OCI-M1 (cell line): Measurements from ENCODE around the gene DAP3.
"Not testable (repeated sequence)": the region's sequence is repeated elsewhere in the genome, so short reads cannot be mapped to it uniquely, and the experiment has no call there.

ENCODE experiments used
- DNase-seq: peaks from one replicate; lab custom pipeline; 2025; lab: John Stamatoyannopoulos, UW

DAP3 gene

DNA sequence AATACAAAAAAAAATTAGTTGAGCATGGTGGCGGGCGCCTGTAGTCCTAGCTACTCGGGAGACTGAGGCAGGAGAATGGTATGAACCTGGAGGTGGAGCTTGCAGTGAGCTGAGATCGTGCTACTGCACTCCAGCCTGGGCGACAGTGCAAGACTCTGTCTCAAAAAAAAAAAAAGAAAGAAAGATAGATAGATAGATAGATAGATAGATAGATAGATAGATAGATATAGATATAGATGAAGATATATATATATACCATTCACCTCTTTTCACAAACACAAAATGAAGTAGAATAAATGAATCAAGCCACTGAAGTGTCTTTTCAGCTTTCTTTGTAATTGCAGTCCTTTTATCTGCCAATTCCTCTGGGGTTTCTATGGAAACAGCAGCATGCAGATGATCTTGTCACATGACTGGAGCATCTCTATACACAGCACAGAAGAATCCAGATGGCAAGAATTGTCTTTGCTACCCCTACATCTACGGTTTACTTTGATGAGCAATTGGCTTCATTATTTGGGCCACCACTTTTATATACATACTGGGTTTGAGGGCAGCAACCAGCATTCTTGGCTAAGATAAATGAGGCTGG lies 29.7 kb downstream of the DAP3 start:
- DNase-seq, result not testable (repeated sequence)

DNA sequence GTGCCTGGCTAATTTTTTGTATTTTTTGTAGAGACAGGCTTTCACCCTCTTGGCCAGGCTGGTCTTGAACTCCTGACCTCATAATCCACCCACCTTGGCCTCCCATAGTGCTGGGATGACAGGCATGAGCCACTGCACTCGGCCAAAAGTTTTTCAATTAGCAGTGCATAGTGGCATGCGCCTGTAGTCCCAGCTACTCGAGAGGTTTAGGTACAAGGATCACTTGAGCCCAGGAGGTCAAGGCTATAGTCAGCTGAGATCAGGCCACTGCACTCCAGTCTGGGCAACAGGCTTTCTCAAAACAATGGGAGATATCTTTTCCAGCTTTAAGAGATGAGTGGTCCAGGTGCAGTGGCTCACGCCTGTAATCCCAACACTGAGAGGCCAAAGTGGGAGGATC lies 30.8 kb downstream of the DAP3 start:
- DNase-seq, result no peak

DNA sequence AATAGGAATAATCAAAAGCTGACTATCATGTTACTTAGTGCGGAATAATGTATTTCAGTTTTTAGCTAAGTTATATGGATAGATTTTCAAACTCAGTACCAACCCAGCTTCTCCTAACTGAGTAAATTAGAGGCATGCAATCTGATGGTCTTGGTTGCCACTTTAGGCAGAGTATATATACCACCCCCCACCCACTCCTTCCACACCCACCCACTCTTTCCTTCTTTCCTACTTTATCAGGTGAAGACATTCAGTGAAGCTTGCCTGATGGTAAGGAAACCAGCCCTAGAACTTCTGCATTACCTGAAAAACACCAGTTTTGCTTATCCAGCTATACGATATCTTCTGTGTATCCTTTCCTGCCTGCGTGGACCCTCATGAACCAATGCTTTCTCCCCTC lies 36.3 kb downstream of the DAP3 start:
- no peak for DNase-seq

DNA sequence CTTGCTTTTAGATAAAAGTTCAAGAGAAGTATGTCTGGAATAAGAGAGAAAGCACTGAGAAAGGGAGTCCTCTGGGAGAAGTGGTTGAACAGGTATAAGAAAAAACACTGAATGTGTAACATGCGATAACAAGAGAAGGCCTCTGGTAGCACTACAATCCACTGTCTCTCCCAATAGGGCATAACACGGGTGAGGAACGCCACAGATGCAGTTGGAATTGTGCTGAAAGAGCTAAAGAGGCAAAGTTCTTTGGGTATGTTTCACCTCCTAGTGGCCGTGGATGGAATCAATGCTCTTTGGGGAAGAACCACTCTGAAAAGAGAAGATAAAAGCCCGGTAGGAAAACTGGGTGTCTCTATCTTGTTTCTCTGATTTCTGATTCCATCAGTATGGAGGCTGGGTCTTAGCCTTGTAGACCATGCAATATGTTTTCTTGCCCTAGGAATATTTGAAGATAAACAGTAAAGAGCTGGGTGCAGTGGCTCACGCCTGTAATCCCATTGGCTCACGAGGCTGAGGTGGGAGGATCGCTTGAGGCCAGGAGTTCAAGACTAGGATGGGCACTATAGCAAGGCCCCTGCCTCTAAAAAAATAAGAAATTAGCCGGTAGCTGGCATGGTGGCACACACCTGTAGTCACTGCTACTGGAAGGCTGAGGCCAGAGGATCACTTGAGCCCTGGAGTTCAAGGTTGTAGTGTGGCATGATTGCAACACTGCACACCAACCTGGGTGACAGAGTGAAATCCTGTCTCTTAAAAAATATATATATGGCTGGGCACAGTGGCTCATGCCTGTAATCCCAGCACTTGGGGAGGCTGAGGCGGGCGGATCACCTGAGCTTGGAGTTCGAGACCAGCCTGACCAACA lies 40.4 kb downstream of the DAP3 start:
- DNase-seq, result peak; percentile 66

DNA sequence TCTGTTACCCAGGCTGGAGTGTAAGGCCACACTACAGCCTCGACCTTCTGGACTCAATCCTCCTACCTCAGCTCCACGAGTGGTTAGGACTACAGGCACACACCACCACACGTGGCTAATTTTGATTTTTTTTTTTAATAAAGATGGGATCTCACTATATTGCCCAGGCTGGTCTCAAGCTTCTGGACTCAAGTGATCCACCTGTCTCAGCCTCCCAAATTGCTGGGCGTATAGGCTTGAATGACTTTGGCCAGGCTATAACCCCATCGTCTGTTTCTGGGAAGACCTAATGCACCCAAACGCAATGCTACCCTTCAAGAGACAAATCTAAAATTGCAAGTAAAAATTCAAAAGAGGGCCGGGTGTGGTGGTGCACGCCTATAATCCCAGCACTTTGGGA lies 52.1 kb downstream of the DAP3 start:
- no peak for DNase-seq

DNA sequence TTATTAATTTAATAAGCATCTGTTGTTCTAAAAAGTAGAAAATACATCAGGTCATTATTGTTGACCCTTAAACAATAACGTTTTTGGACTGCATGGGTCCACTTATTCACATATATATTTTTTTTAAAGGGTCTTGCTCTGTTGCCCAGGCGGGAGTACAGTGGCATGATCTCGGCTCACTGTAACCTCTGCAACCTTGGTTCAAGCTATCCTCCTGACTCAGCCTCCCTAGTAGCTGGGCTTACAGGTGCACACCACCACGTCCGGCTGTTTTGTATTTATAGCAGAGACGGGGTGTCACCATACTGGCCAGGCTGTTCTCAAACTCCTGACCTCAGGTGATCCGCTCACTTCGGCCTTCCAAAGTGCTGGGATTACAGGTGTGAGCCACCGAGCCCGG lies 53.0 kb downstream of the DAP3 start:
- no peak for DNase-seq

DNA sequence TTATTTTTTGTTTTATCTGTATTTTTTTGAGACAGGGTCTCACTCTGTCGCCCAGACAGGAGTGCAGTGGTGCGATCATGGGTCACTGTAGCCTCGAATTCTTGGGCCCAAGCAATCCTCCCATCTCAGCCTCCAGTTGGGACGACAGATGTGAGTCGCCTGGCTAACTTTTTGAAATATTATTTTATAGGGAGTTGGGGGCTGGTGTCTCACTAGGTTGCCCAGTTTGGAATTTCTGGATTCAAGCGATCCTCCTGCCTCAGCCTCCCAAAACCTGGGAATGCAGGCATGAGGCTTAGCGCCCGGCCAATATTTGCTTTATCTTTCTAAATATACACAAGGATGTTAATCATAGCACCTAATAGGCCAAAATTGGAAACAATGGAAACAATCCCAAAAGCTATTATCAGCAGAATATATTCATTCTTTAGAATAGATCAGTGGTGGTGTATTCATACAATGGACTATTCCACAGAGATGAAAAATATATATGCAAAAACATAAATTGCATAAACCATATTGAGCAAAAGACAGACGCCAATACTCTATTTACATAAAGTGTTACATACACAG lies 55.9 kb downstream of the DAP3 start:
- no peak for DNase-seq

DNA sequence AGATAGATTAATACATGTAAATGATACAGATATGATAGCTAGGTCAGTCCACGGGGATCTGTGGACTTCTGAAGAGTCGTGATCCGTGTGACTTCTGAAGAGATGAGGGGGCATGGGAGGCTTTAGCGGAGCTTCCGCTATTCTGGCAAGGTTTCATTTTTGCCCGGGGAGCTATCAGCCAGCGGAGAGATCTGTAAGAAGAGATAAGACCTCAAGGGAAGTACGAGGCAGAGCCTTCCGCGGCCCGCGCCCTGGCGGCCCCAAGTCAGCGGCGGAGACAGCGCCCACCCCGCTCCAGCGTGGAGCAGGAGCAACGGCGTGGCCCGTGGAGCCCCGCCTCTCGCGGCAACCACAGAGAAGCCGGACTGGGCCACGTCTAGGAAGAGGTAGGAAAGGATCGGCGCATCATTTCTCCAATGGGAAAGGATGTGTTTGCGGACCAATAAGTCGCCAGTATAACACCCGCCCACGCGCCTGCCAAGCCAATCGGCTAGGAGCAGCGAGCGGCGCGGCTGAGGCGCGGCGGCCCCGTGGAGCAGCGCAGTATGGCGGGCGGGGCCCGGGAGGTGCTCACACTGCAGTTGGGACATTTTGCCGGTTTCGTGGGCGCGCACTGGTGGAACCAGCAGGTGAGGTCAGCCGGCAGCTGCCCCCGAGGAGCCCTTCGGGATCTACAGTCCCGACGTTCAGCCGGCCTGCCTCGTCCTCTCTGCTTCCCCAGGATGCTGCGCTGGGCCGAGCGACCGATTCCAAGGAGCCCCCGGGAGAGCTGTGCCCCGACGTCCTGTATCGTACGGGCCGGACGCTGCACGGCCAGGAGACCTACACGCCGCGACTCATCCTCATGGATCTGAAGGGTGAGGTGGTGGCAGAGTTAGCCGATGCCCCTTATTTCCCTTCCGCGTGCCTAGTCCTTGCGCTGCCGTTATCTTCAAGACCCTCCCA lies 56.7 kb downstream of the DAP3 start:
- DNase-seq, result peak; percentile 99

DNA sequence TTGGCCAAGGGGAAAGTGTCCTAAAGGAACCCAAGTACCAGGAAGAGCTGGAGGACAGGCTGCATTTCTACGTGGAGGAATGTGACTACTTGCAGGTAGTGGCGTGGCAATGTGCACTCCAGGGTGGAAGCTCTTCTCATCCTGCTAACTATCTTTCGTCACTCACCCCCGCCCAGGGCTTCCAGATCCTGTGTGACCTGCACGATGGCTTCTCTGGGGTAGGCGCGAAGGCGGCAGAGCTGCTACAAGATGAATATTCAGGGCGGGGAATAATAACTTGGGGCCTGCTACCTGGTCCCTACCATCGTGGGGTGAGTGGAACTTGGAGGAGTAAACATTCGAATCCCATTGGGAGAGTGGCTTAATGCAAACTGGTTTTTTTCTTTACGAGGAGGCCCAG lies 58.7 kb downstream of the DAP3 start:
- not testable (repeated sequence) for DNase-seq

DNA sequence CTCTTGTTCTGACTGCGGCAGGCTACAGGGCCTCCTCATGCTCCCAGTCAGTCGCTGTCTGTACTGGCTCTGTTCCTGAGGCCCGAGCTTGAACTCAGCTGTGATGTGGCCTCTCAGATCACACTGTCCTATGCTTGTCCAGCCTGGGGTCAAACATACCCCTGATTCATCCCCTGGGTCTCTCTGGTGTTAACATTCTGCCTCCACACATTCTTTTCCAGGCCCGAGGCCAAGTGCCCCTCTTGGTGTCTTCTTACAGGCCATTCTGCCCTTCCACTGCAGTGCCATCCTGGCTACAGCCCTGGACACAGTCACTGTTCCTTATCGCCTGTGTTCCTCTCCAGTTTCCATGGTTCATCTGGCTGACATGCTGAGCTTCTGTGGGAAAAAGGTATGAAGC lies 59.2 kb downstream of the DAP3 start:
- DNase-seq, result not testable (repeated sequence)

DNA sequence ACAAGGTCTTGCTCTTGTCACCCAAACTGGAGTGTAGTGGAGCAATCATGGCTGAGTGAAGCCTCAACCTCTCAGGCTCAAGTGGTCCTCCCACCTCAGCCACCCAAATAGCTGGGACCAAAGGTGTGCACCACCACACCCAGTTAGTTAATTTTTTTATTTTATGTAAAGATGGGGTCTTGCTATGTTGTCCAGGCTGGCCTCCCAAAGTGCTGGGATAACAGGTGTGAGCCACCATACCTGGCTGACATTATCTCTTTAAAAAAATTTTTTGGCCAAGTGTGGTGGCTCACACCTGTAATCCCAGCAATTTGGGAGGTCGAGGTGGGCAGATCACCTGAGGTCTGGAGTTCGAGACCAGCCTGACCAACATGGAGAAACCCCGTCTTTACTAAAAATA lies 70.1 kb downstream of the DAP3 start:
- not testable (repeated sequence) for DNase-seq

DNA sequence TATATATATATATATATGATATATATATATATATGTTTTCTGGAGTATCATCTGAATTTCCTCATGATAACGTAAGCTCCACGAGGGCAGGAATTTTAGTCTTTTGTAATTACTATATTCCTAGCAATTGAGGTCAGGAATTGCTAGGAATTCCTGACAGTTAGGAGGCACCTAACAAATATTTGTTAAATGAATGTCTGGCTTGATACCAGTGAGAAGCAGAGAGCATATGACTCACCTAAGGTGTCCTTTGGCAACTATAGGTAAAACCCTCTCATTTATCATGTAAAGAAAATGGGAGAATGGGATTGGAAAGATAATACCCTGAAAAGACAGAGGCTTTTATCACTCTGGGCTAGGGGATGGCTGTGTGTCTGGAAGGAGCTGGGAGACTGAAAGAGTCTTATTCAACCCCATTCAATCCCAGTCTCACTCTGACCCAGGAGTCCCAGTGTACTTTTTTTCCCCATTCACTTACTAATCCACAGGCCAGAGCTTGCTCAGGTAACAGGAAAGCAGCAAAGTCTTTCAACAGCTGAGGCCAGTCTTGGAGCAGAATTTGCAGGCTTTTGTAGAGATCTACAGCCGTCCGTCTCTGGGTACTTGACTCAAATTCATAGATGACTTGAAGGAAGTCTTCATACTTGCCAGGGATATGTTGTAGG lies 71.2 kb downstream of the DAP3 start:
- no peak for DNase-seq

DNA sequence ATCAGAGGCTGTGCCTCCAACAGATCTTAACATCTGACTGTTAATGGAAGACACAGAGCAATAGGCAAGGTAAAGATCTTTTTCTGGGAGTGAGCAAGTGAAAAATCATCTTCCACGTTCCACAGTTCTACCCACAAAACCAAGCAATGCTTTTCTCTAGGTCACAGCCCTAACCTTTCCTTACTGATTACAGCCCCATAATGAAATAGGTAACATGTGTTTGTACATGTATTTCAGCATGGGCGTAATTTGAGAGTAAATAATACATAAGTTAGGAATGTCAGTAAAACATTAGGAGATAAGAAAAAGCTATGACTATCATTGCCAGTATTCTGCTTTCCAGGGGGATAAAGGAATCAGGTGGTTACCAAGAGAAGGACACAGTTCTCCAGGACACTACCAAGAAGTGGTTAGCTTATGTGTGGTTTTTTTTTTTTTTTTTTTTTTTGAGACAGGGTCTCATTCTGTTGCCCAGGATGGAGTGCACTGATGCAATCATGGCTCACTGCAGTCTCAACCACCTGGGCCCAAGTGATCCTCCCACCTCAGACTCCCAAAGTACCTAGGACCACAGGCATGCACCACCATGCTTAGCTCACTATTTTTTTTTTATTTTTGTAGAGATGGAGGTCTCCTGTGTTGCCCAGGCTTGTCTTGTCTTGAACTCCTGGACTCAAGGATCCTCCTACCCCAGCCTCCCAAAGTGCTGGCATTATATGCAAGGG lies 72.0 kb downstream of the DAP3 start:
- DNase-seq, result no peak

DNA sequence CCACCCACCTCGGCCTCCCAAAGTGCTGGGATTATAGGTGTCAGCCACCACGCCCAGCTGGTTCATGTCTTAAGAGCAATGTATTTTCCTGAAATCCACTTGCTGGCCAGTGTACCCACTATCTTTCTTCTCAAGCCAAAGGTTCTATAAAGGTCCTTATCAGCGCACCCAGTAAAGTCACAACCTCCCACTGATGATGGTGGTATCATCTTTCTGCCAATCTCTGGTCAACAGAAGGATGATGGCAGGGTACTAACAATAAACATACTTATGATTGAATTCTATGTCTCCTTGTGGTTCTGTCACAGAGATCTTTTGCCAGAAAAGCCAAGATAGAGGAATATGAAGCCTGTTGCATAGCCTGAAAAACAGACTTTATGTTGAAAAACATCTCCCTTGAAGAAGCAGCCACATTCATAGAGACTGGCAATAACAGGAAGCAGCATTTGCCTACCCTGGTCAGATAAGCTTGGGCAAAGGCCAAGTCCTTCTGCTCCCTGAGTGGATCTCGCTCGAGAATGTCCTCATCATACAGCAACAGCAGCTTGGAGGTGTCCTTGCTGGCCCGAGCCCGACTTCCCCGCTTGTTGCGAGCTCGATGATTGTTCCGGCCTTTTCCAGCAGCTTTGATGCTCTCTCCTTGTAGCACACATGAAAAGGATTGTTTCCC lies 73.0 kb downstream of the DAP3 start:
- DNase-seq, result peak; percentile 62

DNA sequence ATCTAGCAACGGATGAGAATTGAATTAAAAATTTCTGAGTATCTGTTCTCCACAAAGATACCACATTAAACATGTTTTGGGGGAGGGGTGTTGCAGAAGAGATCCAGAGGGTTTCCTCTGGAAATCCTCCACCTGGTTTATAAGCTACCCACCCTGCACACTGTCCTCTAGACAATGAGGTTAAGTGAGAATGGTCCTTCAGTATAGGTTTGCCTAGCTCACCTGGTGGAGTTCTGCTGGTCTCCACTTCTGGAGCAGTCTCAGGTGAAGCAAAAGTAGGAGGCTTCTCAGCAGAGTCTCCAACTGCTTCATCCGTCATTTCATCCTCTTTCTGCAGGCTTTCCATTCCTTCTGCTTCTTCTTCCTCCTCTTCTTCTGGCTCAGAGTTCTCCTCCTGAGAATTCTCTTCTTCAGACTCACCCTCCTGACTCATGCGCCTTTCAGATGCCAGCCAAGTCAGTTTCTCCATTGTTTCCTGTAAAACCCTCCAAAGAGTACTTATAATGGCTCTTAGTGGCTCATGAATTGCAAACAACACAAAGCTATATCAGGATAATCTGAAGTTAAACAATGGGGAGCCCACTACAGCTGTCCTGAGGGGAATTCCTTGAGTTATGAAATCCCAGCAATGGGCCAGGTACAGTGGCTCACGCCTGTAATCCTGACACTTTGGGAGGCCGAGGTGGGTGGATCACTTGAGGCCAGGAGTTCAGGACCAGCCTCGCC lies 74.4 kb downstream of the DAP3 start:
- DNase-seq, result peak; percentile 37

DNA sequence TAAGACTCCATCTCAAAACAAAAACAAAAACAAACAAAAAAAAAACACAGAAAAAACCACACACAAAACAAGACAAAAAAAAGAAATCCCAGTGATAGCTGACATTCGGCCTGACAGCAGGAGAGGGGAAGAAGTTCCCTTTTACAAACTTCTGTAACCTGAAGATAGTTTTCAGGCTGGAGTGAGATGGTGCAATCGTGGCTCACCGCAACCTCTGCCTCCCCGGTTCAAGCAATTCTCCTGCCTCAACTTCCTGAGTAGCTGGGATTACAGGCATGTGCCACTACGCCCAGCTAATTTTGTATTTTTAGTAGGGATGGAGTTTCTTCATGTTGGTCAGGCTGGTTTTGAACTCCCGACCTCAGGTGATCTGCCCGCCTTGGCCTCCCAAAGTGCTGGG lies 75.1 kb downstream of the DAP3 start:
- DNase-seq, result peak; percentile 35

DNA sequence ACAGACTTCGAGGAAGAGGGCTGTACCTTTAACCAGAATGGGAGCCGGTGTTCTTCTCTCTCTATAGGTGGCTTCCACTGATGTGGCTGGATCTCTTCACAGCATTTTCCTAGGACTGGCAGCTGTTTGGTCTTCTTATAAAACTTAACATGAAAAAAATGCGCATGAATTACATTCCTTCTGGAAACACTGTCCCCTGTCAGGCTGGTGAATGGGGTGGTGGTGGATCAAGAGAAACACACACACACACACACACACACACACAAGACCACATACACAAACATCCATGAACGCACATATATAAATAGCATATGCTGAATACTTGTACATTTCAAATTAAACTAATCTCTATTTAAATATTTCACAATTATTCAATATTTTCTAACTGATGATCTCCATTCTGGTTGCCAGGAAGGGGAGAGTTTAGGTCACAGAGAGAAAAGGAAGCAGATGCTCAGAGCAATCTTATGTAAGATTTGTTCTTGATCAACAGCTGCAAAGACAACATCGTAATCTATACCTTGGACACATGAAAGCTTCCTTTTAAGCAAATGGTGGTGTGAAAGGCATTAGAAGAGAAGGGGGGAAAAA lies 78.6 kb downstream of the DAP3 start:
- not testable (repeated sequence) for DNase-seq

DNA sequence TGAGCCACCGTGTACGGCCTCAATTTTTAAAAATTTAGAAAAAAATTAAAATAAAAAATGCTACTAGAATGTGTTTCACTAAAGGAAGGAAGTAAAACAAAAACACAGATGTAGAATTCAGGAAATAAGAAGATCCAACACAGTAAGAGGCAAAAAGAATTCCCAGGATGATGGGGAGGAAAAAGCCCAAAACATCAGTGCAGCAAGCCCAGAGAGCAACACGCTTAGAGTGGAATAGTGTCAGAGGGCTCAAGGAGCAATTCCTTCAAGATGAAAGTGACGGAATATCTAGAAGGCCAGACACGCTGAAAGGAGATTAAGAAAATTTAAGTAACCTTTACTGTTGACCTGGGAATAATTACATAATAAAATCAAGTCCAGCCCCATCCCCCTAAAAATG lies 80.4 kb downstream of the DAP3 start:
- no peak for DNase-seq

DNA sequence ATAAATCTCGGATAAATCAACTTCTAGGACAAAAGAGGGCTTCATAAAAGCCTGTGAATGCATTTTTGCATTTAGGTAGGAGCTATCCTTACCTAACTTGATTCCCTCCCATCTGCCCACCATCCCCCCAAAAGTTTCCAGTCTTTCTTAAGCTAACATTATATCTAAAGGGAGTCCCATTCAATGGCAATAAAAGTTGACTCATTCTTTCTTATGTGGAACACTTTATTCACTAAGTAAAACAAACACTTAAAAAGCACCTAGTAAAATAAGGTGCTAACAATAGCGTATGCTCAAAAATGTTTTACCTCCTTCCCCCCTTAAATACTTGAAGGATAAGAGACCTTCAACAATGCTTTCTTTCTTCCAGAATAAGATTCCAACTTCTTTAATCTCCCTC lies 84.3 kb downstream of the DAP3 start:
- DNase-seq, result no peak
